T-cell (primary cell): Measurements from ENCODE around the gene ITLN1. TPM values are rescaled to one million over a fixed set of nuclear protein-coding genes. Genes with fewer than 3 reads are reported as not detected.
"Not testable (repeated sequence)": the region's sequence is repeated elsewhere in the genome, so short reads cannot be mapped to it uniquely, and the experiment has no call there.

Experiments
- ATAC-seq, 4 experiments: fragments of 200-7000 bp in 3 of 4; fragments of 150-1000 bp in 1 of 4; cut with Tn5 transposase; replicated peaks in 1 of 4; 1 replicate in 3 of 4; 2 replicates in 1 of 4; pipeline ENCODE4 v1.10.0; 2021; ENCODE audit warnings: moderate library complexity in 3 of 4, mild to moderate bottlenecking in 2 of 4, moderate number of reproducible peaks in 1 of 4
- CTCF ChIA-PET, 2 donors: fragments of 300-600 bp; sonication (Branson Sonifier 250); formaldehyde crosslinking; loops; one replicate each; lab custom pipeline; 2022; ENCODE audit warnings: antibody characterized with exemption in 2 of 2; lab: Charles Lee
- POLR2A ChIA-PET, 2 donors: fragments of 300-600 bp; sonication (Branson Sonifier 250); formaldehyde crosslinking; loops; one replicate each; lab custom pipeline; 2022; ENCODE audit warnings: antibody characterized with exemption in 2 of 2; lab: Charles Lee
- DNase-seq, 35 experiments: peaks; one replicate each; pipeline versions ENCODE4 v3.0.0 to v3.0.0-alpha.2; 2013 to 2023
- H3K27ac ChIP-seq: one replicate; pipeline ENCODE4 v1.5.1; 2013; ENCODE audit warnings: low read length
- H3K27me3 ChIP-seq, 2 experiments: replicated peaks in 1 of 2; 1 replicate in 1 of 2; 2 replicates in 1 of 2; pipeline versions ENCODE4 v1.6.1 to v1.7.0; 2013; ENCODE audit warnings: low read length in 1 of 2, mixed read lengths in 1 of 2; ENCODE audit not compliant: control insufficient read depth in 2 of 2, insufficient read depth in 2 of 2; ENCODE audit errors: extremely low read depth in 1 of 2
- H3K36me3 ChIP-seq, 2 donors: 1 replicate in 1 of 2; 2 replicates in 1 of 2; pipeline versions ENCODE4 v1.6.1 to v1.7.0; 2013; ENCODE audit warnings: low read length in 1 of 2; ENCODE audit not compliant: control insufficient read depth in 2 of 2, insufficient read depth in 1 of 2; ENCODE audit errors: extremely low read depth in 1 of 2
- H3K4me1 ChIP-seq, 2 experiments: 1 replicate in 1 of 2; 2 replicates in 1 of 2; pipeline versions ENCODE4 v1.6.1 to v1.7.0; 2013; ENCODE audit warnings: low read length in 2 of 2, mixed read lengths in 1 of 2; ENCODE audit not compliant: insufficient read depth in 2 of 2, control insufficient read depth in 1 of 2; ENCODE audit errors: extremely low read depth in 1 of 2
- H3K4me3 ChIP-seq, 2 donors: 1 replicate in 1 of 2; 2 replicates in 1 of 2; pipeline versions ENCODE4 v1.5.1 to v1.7.0; 2013; ENCODE audit warnings: mild to moderate bottlenecking in 2 of 2, low read length in 1 of 2, moderate library complexity in 1 of 2; ENCODE audit not compliant: control insufficient read depth in 1 of 2; ENCODE audit errors: extremely low read depth in 1 of 2
- H3K9me3 ChIP-seq: 2 replicates; pipeline ENCODE4 v1.7.0; 2013
- H3K27ac Mint-ChIP-seq, 2 donors: one replicate each; pipeline ENCODE4 v1.8.0; 2020 to 2021; ENCODE audit warnings: mild to moderate bottlenecking in 2 of 2, mixed read lengths in 2 of 2
- H3K27me3 Mint-ChIP-seq, 2 donors: one replicate each; pipeline ENCODE4 v1.8.0; 2021 to 2022; ENCODE audit warnings: mixed read lengths in 2 of 2
- H3K36me3 Mint-ChIP-seq: one replicate; pipeline ENCODE4 v1.8.0; 2021; ENCODE audit warnings: mixed read lengths
- H3K4me1 Mint-ChIP-seq, 3 donors: one replicate each; pipeline ENCODE4 v1.8.0; 2020 to 2022; ENCODE audit warnings: mixed read lengths in 3 of 3, mild to moderate bottlenecking in 1 of 3
- H3K4me3 Mint-ChIP-seq, 3 donors: one replicate each; pipeline ENCODE4 v1.8.0; 2020 to 2022; ENCODE audit warnings: mild to moderate bottlenecking in 3 of 3, mixed read lengths in 3 of 3, moderate library complexity in 3 of 3
- H3K9me3 Mint-ChIP-seq, 3 donors: one replicate each; pipeline ENCODE4 v1.8.0; 2020 to 2022; ENCODE audit warnings: mixed read lengths in 3 of 3
- WGBS: methylation state at CpG from one replicate; pipeline ENCODE4 v1.1.5; 2013; ENCODE audit warnings: missing lambda C conversion rate; ENCODE audit not compliant: insufficient coverage; 5-methylcytosine and 5-hydroxymethylcytosine counted together
- total RNA-seq, 35 experiments: library from RNA in 6 of 35; stranded (reverse) in 6 of 35; fragments of 120-200 nt in 1 of 35; gene quantifications; one replicate each; pipeline versions ENCODE4 v1.2.1 to v1.2.4 and lab custom pipeline; 2013 to 2026

ITLN1 gene
- total RNA-seq, 5 donors from 2014 or later (not counting 1 experiment from before 2014, with no cell fraction given) = not detected

GRCh38 chr1:160867651-160868050 lies 17.3 kb downstream of the ITLN1 start:
- CTCF ChIA-PET, ATAC-seq, POLR2A ChIA-PET, H3K9me3 ChIP-seq, H3K27me3 Mint-ChIP-seq, H3K27me3 ChIP-seq, H3K9me3 Mint-ChIP-seq, H3K27ac ChIP-seq, H3K4me3 ChIP-seq, DNase-seq, H3K4me3 Mint-ChIP-seq, H3K36me3 ChIP-seq, H3K36me3 Mint-ChIP-seq: not testable (repeated sequence)
- H3K4me1 ChIP-seq = peaks cover 0 to 12% of the 10 kb centered on the region in 2 experiments
- Mint-ChIP-seq H3K4me1 (peaks cover 10 to 15% (median 14%) of the 10 kb centered on the region in 3 donors), H3K27ac (peak overlapping the region in 1 of 2 donors; percentile 14)
- WGBS = no CpG with 5 or more reads among the region's 4 CpGs

GRCh38 chr1:160866695-160867260 lies 18.2 kb downstream of the ITLN1 start:
- H3K4me1 ChIP-seq = peaks cover 0 to 21% of the 10 kb centered on the region in 2 experiments
- no peak overlapping the region for H3K27ac ChIP-seq
- CTCF ChIA-PET = no interaction called here
- no peaks in the 10 kb centered on the region for H3K27me3 ChIP-seq
- DNase-seq = no peak
- no peak overlapping the region for H3K27ac Mint-ChIP-seq
- no peaks in the 10 kb centered on the region for H3K9me3 Mint-ChIP-seq
- H3K4me3 Mint-ChIP-seq = no peak overlapping the region
- no CpG with 5 or more reads among the region's 6 CpGs for WGBS
- H3K36me3 ChIP-seq = no peaks in the 10 kb centered on the region
- POLR2A ChIA-PET = no interaction called here
- ATAC-seq = no peak
- H3K9me3 ChIP-seq = no peaks in the 10 kb centered on the region
- no peaks in the 10 kb centered on the region for H3K36me3 Mint-ChIP-seq
- H3K4me3 ChIP-seq = no peak overlapping the region
- H3K4me1 Mint-ChIP-seq = peaks cover 16 to 23% (median 22%) of the 10 kb centered on the region in 3 donors
- no peaks in the 10 kb centered on the region for H3K27me3 Mint-ChIP-seq

- POLR2A ChIA-PET = no interaction called here
- Histone ChIP-seq H3K4me3 (no peak overlapping the region), H3K9me3 (no peaks in the 10 kb centered on the region), H3K4me1 (peaks cover 0 to 26% of the 10 kb centered on the region in 2 experiments), H3K36me3 (no peaks in the 10 kb centered on the region), H3K27ac (no peak overlapping the region), H3K27me3 (no peaks in the 10 kb centered on the region)
- DNase-seq (no peak), ATAC-seq (no peak)
- H3K9me3 Mint-ChIP-seq = no peaks in the 10 kb centered on the region
- no peaks in the 10 kb centered on the region for H3K36me3 Mint-ChIP-seq
- peaks cover 16 to 26% (median 25%) of the 10 kb centered on the region in 3 donors for H3K4me1 Mint-ChIP-seq
- no peak overlapping the region for H3K4me3 Mint-ChIP-seq
- H3K27ac Mint-ChIP-seq = no peak overlapping the region
- H3K27me3 Mint-ChIP-seq = no peaks in the 10 kb centered on the region
- CTCF ChIA-PET = no interaction called here
Observed at GRCh38 chr1:160866001-160866694, 18.8 kb downstream of the ITLN1 start.

- ChIA-PET CTCF (interaction anchor here in 1 of 2 donors (1.0 kb wide), 1 partner anchor 88 kb away, joined by 3 read pairs; no protein-coding TSS in a partner anchor), POLR2A (interaction anchor here in 1 of 2 donors (0.6 kb wide), 1 partner anchor 15 kb away, joined by 3 read pairs; no protein-coding TSS in a partner anchor)
- Mint-ChIP-seq H3K4me3 (no peak overlapping the region), H3K9me3 (no peaks in the 10 kb centered on the region), H3K27me3 (no peaks in the 10 kb centered on the region), H3K27ac (no peak overlapping the region), H3K36me3 (no peaks in the 10 kb centered on the region), H3K4me1 (peaks cover 16 to 33% (median 27%) of the 10 kb centered on the region in 3 donors)
- Histone ChIP-seq H3K36me3 (no peaks in the 10 kb centered on the region), H3K4me3 (no peak overlapping the region), H3K27ac (no peak overlapping the region), H3K4me1 (peaks cover 2 to 31% of the 10 kb centered on the region in 2 experiments), H3K27me3 (no peaks in the 10 kb centered on the region), H3K9me3 (no peaks in the 10 kb centered on the region)
- WGBS = 92% methylated on average over 3 of the region's 5 CpGs
- DNase-seq (no peak), ATAC-seq (no peak)
Observed at GRCh38 chr1:160865337-160865736, 19.6 kb downstream of the ITLN1 start.

GRCh38 chr1:160864173-160864572 lies 20.8 kb downstream of the ITLN1 start:
- DNase-seq (no peak), ATAC-seq (no peak)
- ChIA-PET POLR2A (no interaction called here), CTCF (interaction anchor here in 1 of 2 donors (0.6 kb wide), 2 partner anchors 17 to 415 kb away, joined by 3 read pairs; no protein-coding TSS in a partner anchor)
- no peak overlapping the region for H3K4me3 Mint-ChIP-seq
- no peak overlapping the region for H3K27ac Mint-ChIP-seq
- Histone ChIP-seq H3K4me1 (peaks cover 2 to 38% of the 10 kb centered on the region in 2 experiments), H3K27me3 (no peaks in the 10 kb centered on the region), H3K36me3 (no peaks in the 10 kb centered on the region), H3K27ac (no peak overlapping the region), H3K9me3 (no peaks in the 10 kb centered on the region), H3K4me3 (no peak overlapping the region)
- WGBS = no CpG with 5 or more reads among the region's 2 CpGs
- no peaks in the 10 kb centered on the region for H3K9me3 Mint-ChIP-seq
- H3K4me1 Mint-ChIP-seq = peaks cover 17 to 35% (median 27%) of the 10 kb centered on the region in 3 donors
- no peaks in the 10 kb centered on the region for H3K27me3 Mint-ChIP-seq
- no peaks in the 10 kb centered on the region for H3K36me3 Mint-ChIP-seq

- Mint-ChIP-seq H3K4me1 (peaks cover 21 to 38% (median 27%) of the 10 kb centered on the region in 3 donors), H3K36me3 (no peaks in the 10 kb centered on the region), H3K9me3 (no peaks in the 10 kb centered on the region), H3K4me3 (peak overlapping the region in 1 of 3 donors; percentile 10), H3K27me3 (no peaks in the 10 kb centered on the region), H3K27ac (peak overlapping the region in 1 of 2 donors; percentile 41)
- Histone ChIP-seq H3K4me1 (peaks cover 2 to 43% of the 10 kb centered on the region in 2 experiments), H3K27me3 (no peaks in the 10 kb centered on the region), H3K36me3 (no peaks in the 10 kb centered on the region), H3K27ac (no peak overlapping the region), H3K4me3 (no peak overlapping the region), H3K9me3 (no peaks in the 10 kb centered on the region)
- ChIA-PET POLR2A (no interaction called here), CTCF (interaction anchor here in 1 of 2 donors (0.6 kb wide), 1 partner anchor 17 kb away, joined by 3 read pairs; no protein-coding TSS in a partner anchor)
- DNase-seq = no peak
- WGBS = 100% methylated on average over 3 of the region's 4 CpGs
- ATAC-seq = no peak
Observed at GRCh38 chr1:160863774-160864131, 21.2 kb downstream of the ITLN1 start.
